Transverse colon (tissue), 3 donors: ENCODE results near the gene COG5.

ENCODE experiments used
- CTCF ChIP-seq, 5 experiments: fragments of 200-600 bp in 3 of 5; fragments of 450-650 bp in 2 of 5; sonication (generic) in 3 of 5; IDR thresholded peaks; 1 replicate in 2 of 5; 2 replicates in 3 of 5; pipeline ENCODE4 v1.5.1; 2016 to 2017; ENCODE audit warnings: antibody characterized with exemption in 5 of 5, inconsistent platforms in 3 of 5, mild to moderate bottlenecking in 2 of 5, moderate library complexity in 1 of 5
- EP300 ChIP-seq: sonication (generic); formaldehyde crosslinking; IDR thresholded peaks from one replicate; pipeline ENCODE4 v1.6.1; 2017; ENCODE audit warnings: antibody characterized with exemption, low read depth

DNA sequence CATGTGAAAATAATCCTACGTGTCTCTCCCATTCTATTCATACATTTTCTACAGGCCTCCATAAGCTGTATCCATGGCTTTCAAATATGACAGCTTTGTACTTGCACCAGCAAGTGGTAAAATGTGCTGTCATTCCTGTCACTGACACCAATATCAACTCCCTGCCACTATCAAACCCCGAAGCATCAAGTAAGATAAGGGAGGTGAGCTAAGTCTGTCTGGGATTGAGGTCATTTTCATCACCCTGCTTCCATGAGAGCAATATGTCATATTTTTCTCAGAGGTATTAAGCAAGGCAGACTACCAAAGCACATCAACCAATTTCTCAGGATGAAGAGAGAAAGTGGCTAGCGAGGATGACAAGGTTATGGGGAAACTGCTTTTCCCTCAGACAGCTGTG lies 82.8 kb downstream of the COG5 start:
- TF ChIP-seq EP300 (no peak), CTCF (IDR thresholded peaks at IDR 0.05) (no peak)
